CD4-positive, alpha-beta T cell (primary cell): ENCODE measurements around the gene MAGED4. TPM values are rescaled to one million over a fixed set of nuclear protein-coding genes. Genes with fewer than 3 reads are reported as not detected.
"Not testable (repeated sequence)": the region's sequence is repeated elsewhere in the genome, so short reads cannot be mapped to it uniquely, and the experiment has no call there.

Experiments
- ATAC-seq: fragments of 200-7000 bp; cut with Tn5 transposase; one replicate; pipeline ENCODE4 v1.10.0; 2022; ENCODE audit warnings: mild to moderate bottlenecking; ENCODE audit not compliant: poor library complexity
- CTCF ChIA-PET: fragments of 350-600 bp; sonication (Branson Sonifier 250); formaldehyde crosslinking; loops from one replicate; lab custom pipeline; 2021; ENCODE audit warnings: antibody characterized with exemption, inconsistent platforms; lab: Charles Lee
- POLR2A ChIA-PET: fragments of 350-600 bp; sonication (Branson Sonifier 250); formaldehyde crosslinking; loops from one replicate; lab custom pipeline; 2021; ENCODE audit warnings: antibody characterized with exemption, inconsistent platforms; lab: Charles Lee
- DNase-seq, 14 experiments: peaks; one replicate each; pipeline ENCODE4 v3.0.0-alpha.2; 2013 to 2020; ENCODE audit warnings: mixed read lengths in 2 of 14
- H3K27ac ChIP-seq, 2 donors: one replicate each; pipeline versions ENCODE4 v1.5.1 to v1.7.0; 2013; ENCODE audit warnings: low read length in 2 of 2, low read depth in 1 of 2, mild to moderate bottlenecking in 1 of 2
- H3K27me3 ChIP-seq, 2 experiments: 1 replicate in 1 of 2; 2 replicates in 1 of 2; pipeline versions ENCODE4 v1.6.1 to v1.7.0; 2013; ENCODE audit warnings: low read length in 2 of 2, control low read depth in 1 of 2, mild to moderate bottlenecking in 1 of 2, moderate library complexity in 1 of 2; ENCODE audit not compliant: insufficient read depth in 2 of 2, control insufficient read depth in 1 of 2
- H3K36me3 ChIP-seq: one replicate; pipeline ENCODE4 v1.6.1; 2013; ENCODE audit warnings: low read length, control low read depth; ENCODE audit not compliant: insufficient read depth
- H3K4me1 ChIP-seq: one replicate; pipeline ENCODE4 v1.6.1; 2013; ENCODE audit warnings: low read length, control low read depth; ENCODE audit not compliant: insufficient read depth
- H3K4me3 ChIP-seq: one replicate; pipeline ENCODE4 v1.5.1; 2013; ENCODE audit warnings: mild to moderate bottlenecking, low read length, moderate library complexity
- H3K9me3 ChIP-seq, 2 experiments: 1 replicate in 1 of 2; 2 replicates in 1 of 2; pipeline versions ENCODE4 v1.6.1 to v1.7.0; 2013; ENCODE audit warnings: low read length in 2 of 2, mild to moderate bottlenecking in 2 of 2, control low read depth in 1 of 2, moderate library complexity in 1 of 2; ENCODE audit not compliant: control insufficient read depth in 1 of 2, insufficient read depth in 1 of 2
- H3K27ac Mint-ChIP-seq: one replicate; pipeline ENCODE4 v1.8.0; 2020; ENCODE audit warnings: mixed read lengths
- H3K27me3 Mint-ChIP-seq: one replicate; pipeline ENCODE4 v1.8.0; 2021; ENCODE audit warnings: mixed read lengths
- H3K36me3 Mint-ChIP-seq: one replicate; pipeline ENCODE4 v1.8.0; 2021; ENCODE audit warnings: low read depth, mixed read lengths
- H3K4me1 Mint-ChIP-seq: one replicate; pipeline ENCODE4 v1.8.0; 2021; ENCODE audit warnings: low read depth, mixed read lengths
- H3K4me3 Mint-ChIP-seq: one replicate; pipeline ENCODE4 v1.8.0; 2020; ENCODE audit warnings: mild to moderate bottlenecking, mixed read lengths
- H3K9me3 Mint-ChIP-seq: one replicate; pipeline ENCODE4 v1.8.0; 2020; ENCODE audit warnings: mixed read lengths
- CTCF ChIP-seq: fragments of 200-600 bp; IDR thresholded peaks from one replicate; pipeline ENCODE4 v1.8.0; 2022; ENCODE audit warnings: antibody characterized with exemption, mild to moderate bottlenecking
- intact Hi-C, 2 experiments: fragments of 100-400 bp; cut with DNase I in 1 of 2; cut with micrococcal nuclease in 1 of 2; formaldehyde crosslinking; loops; one replicate each; pipeline versions ENCODE4 v1.15.1 to v1.9.0; 2023 to 2025; cut with DNase I, micrococcal nuclease
- total RNA-seq, 174 experiments: library from RNA in 2 of 174; stranded (reverse) in 2 of 174; gene quantifications; one replicate each; pipeline ENCODE4 v1.2.3 and lab custom pipeline; 2021 to 2026

Gene MAGED4
- total RNA-seq, 2 experiments from 2014 or later = 0.28 to 0.58 TPM

DNA sequence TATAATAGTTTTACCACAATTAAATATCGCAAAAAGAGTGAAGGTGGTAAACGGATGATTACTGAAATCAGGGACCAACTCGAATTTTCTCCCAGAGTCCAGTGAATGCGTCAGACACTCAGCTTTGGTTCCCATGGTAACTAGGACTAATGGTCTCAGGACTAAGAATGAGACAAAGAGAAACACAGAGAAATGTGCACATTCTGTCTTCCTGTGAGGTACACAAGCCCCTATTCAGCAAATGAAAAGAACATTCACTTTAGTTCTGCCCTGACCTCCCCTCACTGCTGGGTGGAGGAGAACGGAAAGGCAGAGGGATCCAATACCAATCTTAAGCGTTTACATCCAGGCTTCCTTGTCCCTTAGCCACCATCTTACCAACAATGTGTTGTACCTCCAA is 26.7 kb downstream of the MAGED4 start:
- POLR2A ChIA-PET, H3K27ac Mint-ChIP-seq, H3K36me3 ChIP-seq, H3K27ac ChIP-seq, ATAC-seq, CTCF ChIA-PET, H3K4me1 Mint-ChIP-seq, H3K4me1 ChIP-seq, H3K4me3 Mint-ChIP-seq, H3K27me3 Mint-ChIP-seq, H3K9me3 ChIP-seq, H3K9me3 Mint-ChIP-seq, H3K27me3 ChIP-seq, DNase-seq, intact Hi-C loops, H3K4me3 ChIP-seq, H3K36me3 Mint-ChIP-seq: not testable (repeated sequence)

GRCh38 chrX:52213276-52213675 is 28.6 kb downstream of the MAGED4 start:
- Mint-ChIP-seq H3K9me3 (no peaks in the 10 kb centered on the region), H3K4me3 (no peak overlapping the region), H3K36me3 (no peaks in the 10 kb centered on the region), H3K27me3 (peaks cover 6% of the 10 kb centered on the region), H3K4me1 (no peaks in the 10 kb centered on the region), H3K27ac (no peak overlapping the region)
- ATAC-seq = no peak
- no peaks in the 10 kb centered on the region for H3K4me1 ChIP-seq
- no peaks in the 10 kb centered on the region for H3K36me3 ChIP-seq
- ChIA-PET POLR2A (no interaction called here), CTCF (no interaction called here)
- no peak for TF ChIP-seq CTCF
- H3K9me3 ChIP-seq = no peaks in the 10 kb centered on the region
- H3K4me3 ChIP-seq = no peak overlapping the region
- no peak overlapping the region for H3K27ac ChIP-seq
- intact Hi-C loops = no loop called here
- no peak for DNase-seq
- no peaks in the 10 kb centered on the region for H3K27me3 ChIP-seq

DNA sequence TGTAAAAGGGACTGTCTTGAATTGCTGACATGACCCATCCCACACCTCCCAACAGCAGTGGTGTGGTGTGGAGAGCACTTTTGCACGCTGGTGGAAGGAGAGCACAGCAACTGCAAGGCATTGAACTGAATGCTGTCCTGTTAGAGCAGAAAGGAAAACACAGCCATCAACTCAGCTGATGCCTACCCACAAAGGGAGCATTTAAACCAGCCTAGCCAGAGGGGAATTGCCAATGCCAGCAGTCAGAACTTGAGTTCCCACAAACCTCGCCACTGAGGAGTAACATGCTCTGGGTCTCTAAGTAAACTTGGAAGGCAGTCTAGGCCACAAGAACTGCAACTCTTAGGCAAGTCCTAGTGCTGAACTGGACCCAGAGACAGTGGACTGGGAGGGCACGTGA is 31.9 kb downstream of the MAGED4 start:
- Mint-ChIP-seq H3K9me3 (no peaks in the 10 kb centered on the region), H3K4me3 (no peak overlapping the region), H3K4me1 (no peaks in the 10 kb centered on the region), H3K27me3 (peaks cover 21% of the 10 kb centered on the region), H3K36me3 (no peaks in the 10 kb centered on the region), H3K27ac (no peak overlapping the region)
- H3K9me3 ChIP-seq = no peaks in the 10 kb centered on the region
- ATAC-seq (no peak), DNase-seq (no peak)
- H3K27ac ChIP-seq = no peak overlapping the region
- H3K4me3 ChIP-seq = no peak overlapping the region
- CTCF ChIA-PET = no interaction called here
- no peaks in the 10 kb centered on the region for H3K27me3 ChIP-seq
- H3K4me1 ChIP-seq = no peaks in the 10 kb centered on the region
- intact Hi-C loops = no loop called here
- POLR2A ChIA-PET = no interaction called here
- no peaks in the 10 kb centered on the region for H3K36me3 ChIP-seq
- no peak for TF ChIP-seq CTCF

DNA sequence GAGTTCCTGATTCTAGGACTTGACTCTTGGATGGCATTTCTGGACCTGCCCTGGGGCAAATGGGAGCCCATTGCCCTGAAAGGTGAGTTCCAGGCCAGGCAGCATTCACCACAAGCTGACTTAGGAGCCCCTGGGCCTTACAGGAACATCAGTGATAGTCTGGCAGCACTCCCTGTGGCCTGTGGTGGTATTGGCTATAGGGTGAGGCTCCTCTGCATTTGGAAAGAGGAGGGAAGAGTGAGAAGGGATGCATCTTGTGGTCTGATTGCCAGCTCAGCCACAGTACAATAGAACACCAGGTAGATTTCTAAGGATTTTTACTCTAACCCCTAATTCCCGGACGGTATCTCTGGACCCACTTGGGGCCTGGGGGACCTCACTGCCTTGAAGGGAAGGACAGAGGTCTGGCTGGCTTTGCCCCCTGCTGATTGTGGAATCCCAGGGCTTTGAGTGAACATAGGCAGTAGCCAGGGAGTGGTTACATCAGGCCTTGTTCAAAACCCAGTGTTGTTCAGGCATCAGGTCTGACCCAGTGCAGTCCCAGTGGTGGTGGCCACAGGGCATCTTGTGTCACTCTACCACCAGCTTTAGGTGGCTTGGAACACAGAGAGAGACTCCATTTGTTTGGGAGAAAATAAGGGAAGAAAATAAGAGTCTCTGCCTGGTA is 32.9 kb downstream of the MAGED4 start:
- no peaks in the 10 kb centered on the region for H3K36me3 ChIP-seq
- H3K36me3 Mint-ChIP-seq = no peaks in the 10 kb centered on the region
- ATAC-seq (no peak), DNase-seq (no peak)
- no peaks in the 10 kb centered on the region for H3K9me3 Mint-ChIP-seq
- TF ChIP-seq CTCF = no peak
- no peaks in the 10 kb centered on the region for H3K9me3 ChIP-seq
- no peak overlapping the region for H3K4me3 Mint-ChIP-seq
- intact Hi-C loops = no loop called here
- peaks cover 24% of the 10 kb centered on the region for H3K27me3 Mint-ChIP-seq
- ChIA-PET CTCF (no interaction called here), POLR2A (no interaction called here)
- no peak overlapping the region for H3K27ac ChIP-seq
- no peaks in the 10 kb centered on the region for H3K4me1 Mint-ChIP-seq
- no peak overlapping the region for H3K4me3 ChIP-seq
- no peak overlapping the region for H3K27ac Mint-ChIP-seq
- H3K27me3 ChIP-seq = no peaks in the 10 kb centered on the region
- no peaks in the 10 kb centered on the region for H3K4me1 ChIP-seq
